Gastrocnemius medialis (tissue), 4 donors: ENCODE measurements around the gene ASTN2. TPM values are rescaled to one million over a fixed set of nuclear protein-coding genes. Genes with fewer than 3 reads are reported as not detected.

Source experiments
- ATAC-seq, 2 donors: fragments of 150-250 bp; one replicate each; pipeline ENCODE4 v1.9.1; 2016
- DNase-seq, 2 donors: peaks; one replicate each; pipeline ENCODE4 v3.0.0-alpha.2; 2019
- H3K27ac ChIP-seq, 4 donors: fragments of 200-600 bp; sonication (generic); 1 replicate in 1 of 4; 2 replicates in 3 of 4; pipeline ENCODE4 v1.5.1; 2016 to 2018; ENCODE audit warnings: mild to moderate bottlenecking in 2 of 4, moderate library complexity in 1 of 4
- H3K27me3 ChIP-seq, 3 donors: fragments of 200-600 bp; sonication (generic) in 2 of 3; 1 replicate in 1 of 3; 2 replicates in 2 of 3; pipeline versions ENCODE4 v1.5.1 to v1.6.0; 2016 to 2019; ENCODE audit warnings: mild to moderate bottlenecking in 1 of 3, moderate library complexity in 1 of 3
- H3K36me3 ChIP-seq, 2 donors: fragments of 200-600 bp; sonication (generic) in 1 of 2; one replicate each; pipeline ENCODE4 v1.5.1; 2017 to 2018
- H3K4me1 ChIP-seq, 2 donors: fragments of 200-600 bp; sonication (generic) in 1 of 2; one replicate each; pipeline ENCODE4 v1.5.1; 2016 to 2017; ENCODE audit warnings: mild to moderate bottlenecking in 2 of 2
- H3K4me3 ChIP-seq, 4 donors: fragments of 200-600 bp; sonication (generic) in 3 of 4; 1 replicate in 1 of 4; 2 replicates in 3 of 4; pipeline ENCODE4 v1.5.1; 2016 to 2019; ENCODE audit warnings: mild to moderate bottlenecking in 2 of 4
- H3K9me3 ChIP-seq, 3 donors: fragments of 200-600 bp; sonication (generic) in 2 of 3; 1 replicate in 1 of 3; 2 replicates in 2 of 3; pipeline ENCODE4 v1.5.1; 2016 to 2019
- POLR2A ChIP-seq, 2 donors: fragments of 450-650 bp; IDR thresholded peaks; one replicate each; pipeline ENCODE4 v1.6.1; 2017; ENCODE audit warnings: antibody characterized with exemption in 2 of 2, mild to moderate bottlenecking in 2 of 2, moderate library complexity in 2 of 2
- in situ Hi-C, 4 donors: fragments of 200-750 bp; cut with MboI; loops; one replicate each; pipeline versions ENCODE4 v1.15.0 to v1.8.0; 2017; ENCODE audit warnings: low sequenced_read_pairs in 4 of 4
- intact Hi-C: fragments of 100-400 bp; cut with DNase I; formaldehyde crosslinking; loops from one replicate; pipeline ENCODE4 v1.15.1; 2023; ENCODE audit warnings: low total_unique reads
- total RNA-seq, 4 donors: library from RNA; depleted of rRNA; stranded (reverse); fragments of >200 nt; gene quantifications; one replicate each; pipeline versions ENCODE4 v1.1.0 to v1.2.3, GENCODE V29; 2016
- TF ChIP-seq, protein P1 (sequence below), 5 experiments: fragments of 450-650 bp in 3 of 5; fragments of 200-600 bp in 2 of 5; sonication (generic) in 2 of 5; IDR thresholded peaks in 4 of 5; conservative IDR thresholded peaks in 1 of 5; 1 replicate in 4 of 5; 2 replicates in 1 of 5; pipeline ENCODE4 v1.5.1; 2016 to 2019; ENCODE audit warnings: antibody characterized with exemption in 5 of 5, mild to moderate bottlenecking in 3 of 5, moderate library complexity in 3 of 5

ASTN2 gene
- total RNA-seq, 4 donors from 2014 or later, result 2.5 to 4.6 (median 3.7) TPM

- Histone ChIP-seq H3K36me3 (no peaks in the 10 kb centered on the region), H3K27me3 (no peaks in the 10 kb centered on the region), H3K4me3 (no peak overlapping the region), H3K9me3 (no peaks in the 10 kb centered on the region), H3K4me1 (no peaks in the 10 kb centered on the region), H3K27ac (no peak overlapping the region)
- in situ Hi-C loops, result no loop called here
- TF ChIP-seq, protein P1, sequence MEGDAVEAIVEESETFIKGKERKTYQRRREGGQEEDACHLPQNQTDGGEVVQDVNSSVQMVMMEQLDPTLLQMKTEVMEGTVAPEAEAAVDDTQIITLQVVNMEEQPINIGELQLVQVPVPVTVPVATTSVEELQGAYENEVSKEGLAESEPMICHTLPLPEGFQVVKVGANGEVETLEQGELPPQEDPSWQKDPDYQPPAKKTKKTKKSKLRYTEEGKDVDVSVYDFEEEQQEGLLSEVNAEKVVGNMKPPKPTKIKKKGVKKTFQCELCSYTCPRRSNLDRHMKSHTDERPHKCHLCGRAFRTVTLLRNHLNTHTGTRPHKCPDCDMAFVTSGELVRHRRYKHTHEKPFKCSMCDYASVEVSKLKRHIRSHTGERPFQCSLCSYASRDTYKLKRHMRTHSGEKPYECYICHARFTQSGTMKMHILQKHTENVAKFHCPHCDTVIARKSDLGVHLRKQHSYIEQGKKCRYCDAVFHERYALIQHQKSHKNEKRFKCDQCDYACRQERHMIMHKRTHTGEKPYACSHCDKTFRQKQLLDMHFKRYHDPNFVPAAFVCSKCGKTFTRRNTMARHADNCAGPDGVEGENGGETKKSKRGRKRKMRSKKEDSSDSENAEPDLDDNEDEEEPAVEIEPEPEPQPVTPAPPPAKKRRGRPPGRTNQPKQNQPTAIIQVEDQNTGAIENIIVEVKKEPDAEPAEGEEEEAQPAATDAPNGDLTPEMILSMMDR (IDR thresholded peaks at IDR 0.05 in 4 of 5, conservative IDR thresholded peaks at IDR 0.05 in 1 of 5), result no peak
- TF ChIP-seq POLR2A (IDR thresholded peaks at IDR 0.05), result no peak
- intact Hi-C loops, result no loop called here
- ATAC-seq (no peak), DNase-seq (no peak)
These were observed 469.0 kb downstream of the ASTN2 start for GRCh38 chr9:116945817-116946216.

- Histone ChIP-seq H3K4me1 (no peaks in the 10 kb centered on the region), H3K27ac (no peak overlapping the region), H3K9me3 (no peaks in the 10 kb centered on the region), H3K36me3 (no peaks in the 10 kb centered on the region), H3K27me3 (no peaks in the 10 kb centered on the region), H3K4me3 (no peak overlapping the region)
- intact Hi-C loops (no loop called here), in situ Hi-C loops (no loop called here)
- TF ChIP-seq, protein P1 (IDR thresholded peaks at IDR 0.05 in 4 of 5, conservative IDR thresholded peaks at IDR 0.05 in 1 of 5), result no peak
- no peak for TF ChIP-seq POLR2A (IDR thresholded peaks at IDR 0.05)
- DNase-seq (no peak), ATAC-seq (no peak)
These were observed 469.9 kb downstream of the ASTN2 start for GRCh38 chr9:116944714-116945534.

- ATAC-seq, result no peak
- Histone ChIP-seq H3K4me1 (no peaks in the 10 kb centered on the region), H3K4me3 (no peak overlapping the region), H3K27ac (no peak overlapping the region), H3K27me3 (no peaks in the 10 kb centered on the region), H3K36me3 (no peaks in the 10 kb centered on the region), H3K9me3 (no peaks in the 10 kb centered on the region)
- no peak for DNase-seq
- in situ Hi-C loops, result no loop called here
- TF ChIP-seq POLR2A (IDR thresholded peaks at IDR 0.05), result no peak
- TF ChIP-seq, protein P1 (IDR thresholded peaks at IDR 0.05 in 4 of 5, conservative IDR thresholded peaks at IDR 0.05 in 1 of 5), result no peak
- intact Hi-C loops, result no loop called here
These were observed 470.9 kb downstream of the ASTN2 start for GRCh38 chr9:116943970-116944369.

GRCh38 chr9:116942593-116943061 is 472.2 kb downstream of the ASTN2 start:
- intact Hi-C loops (no loop called here), in situ Hi-C loops (no loop called here)
- H3K4me3 ChIP-seq, result no peak overlapping the region
- no peak for DNase-seq
- no peaks in the 10 kb centered on the region for H3K27me3 ChIP-seq
- H3K9me3 ChIP-seq, result no peaks in the 10 kb centered on the region
- no peaks in the 10 kb centered on the region for H3K4me1 ChIP-seq
- H3K36me3 ChIP-seq, result no peaks in the 10 kb centered on the region
- TF ChIP-seq, protein P1 (IDR thresholded peaks at IDR 0.05 in 4 of 5, conservative IDR thresholded peaks at IDR 0.05 in 1 of 5), result no peak
- TF ChIP-seq POLR2A (IDR thresholded peaks at IDR 0.05), result no peak
- no peak overlapping the region for H3K27ac ChIP-seq
- no peak for ATAC-seq
